AG09309 (cell line): ENCODE measurements around the gene MLH1.

Experiments used
- DNase-seq: peaks from one replicate; pipeline ENCODE4 v3.0.0-alpha.2; 2010; ENCODE audit warnings: low read depth
- H3K4me3 ChIP-seq: 2 replicates; pipeline ENCODE4 v1.5.1; 2011; ENCODE audit warnings: mild to moderate bottlenecking, low read depth, low read length, moderate library complexity; ENCODE audit not compliant: control insufficient read depth
- TF ChIP-seq, protein P1 (sequence below): IDR thresholded peaks from 2 replicates; pipeline ENCODE4 v1.5.1; 2011; ENCODE audit warnings: mild to moderate bottlenecking, low read depth, low read length, inconsistent platforms; ENCODE audit not compliant: insufficient read depth, control insufficient read depth; ENCODE audit errors: missing control alignments

Gene MLH1

DNA sequence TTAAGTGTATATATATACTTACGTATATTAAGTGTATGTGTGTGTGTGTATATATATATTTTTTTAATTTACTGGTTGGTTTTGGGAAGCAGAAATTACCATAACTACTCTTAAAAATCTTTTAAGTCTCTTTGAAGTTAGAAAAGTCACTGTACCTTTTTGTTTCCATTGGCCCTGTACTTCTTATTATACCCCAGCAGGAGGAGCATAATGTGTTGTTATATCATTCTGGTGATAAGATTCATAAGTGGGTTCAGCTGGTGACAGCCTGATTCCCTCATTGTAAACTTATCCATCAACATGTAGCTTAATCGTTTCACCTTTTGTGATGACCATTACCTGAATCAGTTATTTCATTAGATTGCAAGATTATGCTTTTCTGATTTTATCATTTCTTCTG lies 30.8 kb downstream of the MLH1 start:
- TF ChIP-seq, protein P1, sequence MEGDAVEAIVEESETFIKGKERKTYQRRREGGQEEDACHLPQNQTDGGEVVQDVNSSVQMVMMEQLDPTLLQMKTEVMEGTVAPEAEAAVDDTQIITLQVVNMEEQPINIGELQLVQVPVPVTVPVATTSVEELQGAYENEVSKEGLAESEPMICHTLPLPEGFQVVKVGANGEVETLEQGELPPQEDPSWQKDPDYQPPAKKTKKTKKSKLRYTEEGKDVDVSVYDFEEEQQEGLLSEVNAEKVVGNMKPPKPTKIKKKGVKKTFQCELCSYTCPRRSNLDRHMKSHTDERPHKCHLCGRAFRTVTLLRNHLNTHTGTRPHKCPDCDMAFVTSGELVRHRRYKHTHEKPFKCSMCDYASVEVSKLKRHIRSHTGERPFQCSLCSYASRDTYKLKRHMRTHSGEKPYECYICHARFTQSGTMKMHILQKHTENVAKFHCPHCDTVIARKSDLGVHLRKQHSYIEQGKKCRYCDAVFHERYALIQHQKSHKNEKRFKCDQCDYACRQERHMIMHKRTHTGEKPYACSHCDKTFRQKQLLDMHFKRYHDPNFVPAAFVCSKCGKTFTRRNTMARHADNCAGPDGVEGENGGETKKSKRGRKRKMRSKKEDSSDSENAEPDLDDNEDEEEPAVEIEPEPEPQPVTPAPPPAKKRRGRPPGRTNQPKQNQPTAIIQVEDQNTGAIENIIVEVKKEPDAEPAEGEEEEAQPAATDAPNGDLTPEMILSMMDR, result peak; percentile 32
- no peak for DNase-seq

DNA sequence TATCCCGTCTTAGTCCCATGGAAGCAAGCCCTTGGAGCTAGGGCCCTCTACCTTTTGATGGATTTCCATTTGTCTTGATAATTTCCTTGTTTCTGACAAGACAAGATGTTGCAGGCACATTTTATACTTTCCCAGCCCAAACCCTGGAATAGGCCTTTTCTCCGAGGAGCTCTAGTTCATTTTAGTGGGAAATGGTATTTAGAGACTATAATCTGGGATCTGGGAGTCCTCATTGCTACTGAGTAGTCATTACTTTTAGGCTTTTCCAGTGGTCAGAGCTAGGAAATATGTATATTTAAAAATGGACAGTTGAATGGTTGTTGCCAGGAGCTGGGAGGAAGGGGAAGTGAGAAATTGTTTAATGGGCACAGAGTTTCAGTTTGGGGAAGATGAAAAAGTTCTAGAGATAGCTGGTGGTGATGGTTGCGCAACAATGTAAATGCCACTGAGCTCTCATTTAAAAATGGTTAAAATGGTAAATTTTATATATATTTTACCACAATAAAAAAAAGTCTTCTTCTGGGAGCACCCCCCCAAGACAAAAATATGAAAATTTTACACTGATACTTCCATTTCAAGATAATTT lies 31.6 kb downstream of the MLH1 start:
- TF ChIP-seq, protein P1, result no peak
- no peak for DNase-seq
- H3K4me3 ChIP-seq, result no peak overlapping the region

More for the DNA sequence above, 30.8 kb downstream of the MLH1 start:
- no peak overlapping the region for H3K4me3 ChIP-seq

GRCh38 chr3:37025561-37026335 lies 32.4 kb downstream of the MLH1 start:
- no peak for DNase-seq
- TF ChIP-seq, protein P1, result no peak
- H3K4me3 ChIP-seq, result no peak overlapping the region

- no peak for DNase-seq
- TF ChIP-seq, protein P1, result no peak
- no peak overlapping the region for H3K4me3 ChIP-seq
Measured at GRCh38 chr3:37026851-37027250, 33.5 kb downstream of the MLH1 start.

DNA sequence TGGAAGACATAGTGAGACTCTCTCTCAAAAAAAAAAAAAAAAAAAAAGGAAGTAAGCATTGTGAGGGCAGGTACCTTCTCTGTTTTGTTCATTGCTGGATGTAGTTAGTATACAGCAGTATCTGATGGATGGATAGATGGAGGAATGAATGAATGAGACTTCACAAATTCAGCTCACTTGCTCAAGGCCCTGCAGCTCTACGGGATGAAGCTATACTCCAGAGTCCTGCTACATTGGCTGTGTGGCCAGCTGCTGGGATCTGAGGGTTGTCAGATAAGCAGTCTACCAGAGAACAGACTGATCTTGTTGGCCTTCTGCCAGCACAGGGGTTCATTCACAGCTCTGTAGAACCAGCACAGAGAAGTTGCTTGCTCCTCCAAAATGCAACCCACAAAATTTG lies 35.0 kb downstream of the MLH1 start:
- no peak for DNase-seq
- TF ChIP-seq, protein P1, result no peak
- no peak overlapping the region for H3K4me3 ChIP-seq

DNA sequence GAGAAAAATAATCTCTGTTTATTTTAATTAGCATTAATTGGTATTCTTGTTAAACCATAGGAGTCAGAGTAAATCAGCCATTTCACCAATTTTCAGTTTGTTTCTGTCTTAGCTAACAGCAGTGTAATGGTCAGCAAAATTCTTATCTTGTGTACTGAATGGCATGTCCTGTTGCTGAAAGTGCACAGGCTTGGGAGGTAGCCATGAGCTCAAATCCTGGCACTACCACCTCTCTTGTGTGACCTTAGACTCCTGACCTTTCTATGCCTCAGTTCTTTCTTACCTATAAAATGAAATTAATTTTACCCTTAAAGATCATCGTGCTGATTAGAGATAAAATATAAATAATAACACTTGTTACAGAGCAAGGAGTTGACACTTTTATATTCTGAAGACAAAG lies 35.8 kb downstream of the MLH1 start:
- H3K4me3 ChIP-seq, result no peak overlapping the region
- DNase-seq, result no peak
- TF ChIP-seq, protein P1, result no peak
